Caco-2 (cell line): ENCODE results near the gene PALLD. TPM values are rescaled to one million over a fixed set of nuclear protein-coding genes. Genes with fewer than 3 reads are reported as not detected.

Experiments
- BruUV-seq: library from RNA; stranded (reverse); fragments of 400-500 nt; replicated peaks from 2 replicates; lab custom pipeline; 2021; lab: Mats Ljungman, UMichigan
- CTCF ChIA-PET: fragments of 300-600 bp; sonication (Branson Sonifier 250); formaldehyde crosslinking; loops from one replicate; lab custom pipeline; 2022; ENCODE audit warnings: antibody characterized with exemption; lab: Charles Lee
- POLR2A ChIA-PET: fragments of 300-600 bp; sonication (Branson Sonifier 250); formaldehyde crosslinking; loops from one replicate; lab custom pipeline; 2022; ENCODE audit warnings: antibody characterized with exemption; lab: Charles Lee
- DNase-seq, 2 experiments: peaks; one replicate each; pipeline versions ENCODE4 v3.0.0 to v3.0.0-alpha.2; 2020 to 2022
- H3K27me3 ChIP-seq: replicated peaks from 2 replicates; pipeline ENCODE4 v1.6.0; 2011; ENCODE audit warnings: low read length; ENCODE audit not compliant: control insufficient read depth, insufficient read depth
- H3K36me3 ChIP-seq: 2 replicates; pipeline ENCODE4 v1.5.1; 2011; ENCODE audit warnings: low read length; ENCODE audit not compliant: control insufficient read depth, insufficient read depth
- H3K4me1 ChIP-seq: fragments of 250-450 bp; sonication (Bioruptor Pico); 2 replicates; pipeline ENCODE4 v1.5.1; 2020; ENCODE audit warnings: mild to moderate bottlenecking
- H3K4me3 ChIP-seq: 2 replicates; pipeline ENCODE4 v1.5.1; 2011; ENCODE audit warnings: low read depth, mild to moderate bottlenecking, control low read depth, low read length
- H3K9me3 ChIP-seq: fragments of 250-450 bp; sonication (Bioruptor Pico); 2 replicates; pipeline ENCODE4 v1.5.1; 2020; ENCODE audit warnings: mild to moderate bottlenecking, moderate library complexity
- H3K27ac Mint-ChIP-seq: one replicate; pipeline ENCODE4 v1.8.0; 2022; ENCODE audit warnings: mixed read lengths; ENCODE audit not compliant: unreplicated experiment
- H3K27me3 Mint-ChIP-seq: one replicate; pipeline ENCODE4 v1.8.0; 2022; ENCODE audit warnings: mixed read lengths; ENCODE audit not compliant: insufficient read depth, unreplicated experiment
- H3K36me3 Mint-ChIP-seq: one replicate; pipeline ENCODE4 v1.8.0; 2022; ENCODE audit warnings: mild to moderate bottlenecking, mixed read lengths; ENCODE audit not compliant: insufficient read depth, unreplicated experiment
- H3K4me1 Mint-ChIP-seq: one replicate; pipeline ENCODE4 v1.8.0; 2022; ENCODE audit warnings: low read depth, mixed read lengths; ENCODE audit not compliant: unreplicated experiment
- H3K4me3 Mint-ChIP-seq: one replicate; pipeline ENCODE4 v1.8.0; 2022; ENCODE audit warnings: mild to moderate bottlenecking, moderate library complexity, mixed read lengths; ENCODE audit not compliant: unreplicated experiment
- H3K9me3 Mint-ChIP-seq: one replicate; pipeline ENCODE4 v1.8.0; 2022; ENCODE audit warnings: mixed read lengths; ENCODE audit not compliant: unreplicated experiment
- intact Hi-C: fragments of 100-400 bp; cut with micrococcal nuclease; formaldehyde crosslinking; loops from one replicate; pipeline ENCODE4 v1.10.0; 2022; ENCODE audit not compliant: unreplicated experiment
- total RNA-seq: library from RNA; stranded (reverse); gene quantifications from 2 replicates; pipeline ENCODE4 v1.2.3, GENCODE V29; 2022
- TF ChIP-seq, protein P1 (sequence below), 2 experiments: fragments of 200-600 bp in 1 of 2; IDR thresholded peaks; 1 replicate in 1 of 2; 2 replicates in 1 of 2; pipeline versions ENCODE4 v1.5.1 to v1.8.0; 2011 to 2022; ENCODE audit warnings: antibody characterized with exemption in 1 of 2, control low read depth in 1 of 2, inconsistent platforms in 1 of 2, low read depth in 1 of 2, low read length in 1 of 2, mild to moderate bottlenecking in 1 of 2, moderate library complexity in 1 of 2; ENCODE audit not compliant: insufficient read depth in 1 of 2, severe bottlenecking in 1 of 2, unreplicated experiment in 1 of 2

Gene PALLD
- total RNA-seq, 1 experiment from 2014 or later, result 12.3 TPM

DNA sequence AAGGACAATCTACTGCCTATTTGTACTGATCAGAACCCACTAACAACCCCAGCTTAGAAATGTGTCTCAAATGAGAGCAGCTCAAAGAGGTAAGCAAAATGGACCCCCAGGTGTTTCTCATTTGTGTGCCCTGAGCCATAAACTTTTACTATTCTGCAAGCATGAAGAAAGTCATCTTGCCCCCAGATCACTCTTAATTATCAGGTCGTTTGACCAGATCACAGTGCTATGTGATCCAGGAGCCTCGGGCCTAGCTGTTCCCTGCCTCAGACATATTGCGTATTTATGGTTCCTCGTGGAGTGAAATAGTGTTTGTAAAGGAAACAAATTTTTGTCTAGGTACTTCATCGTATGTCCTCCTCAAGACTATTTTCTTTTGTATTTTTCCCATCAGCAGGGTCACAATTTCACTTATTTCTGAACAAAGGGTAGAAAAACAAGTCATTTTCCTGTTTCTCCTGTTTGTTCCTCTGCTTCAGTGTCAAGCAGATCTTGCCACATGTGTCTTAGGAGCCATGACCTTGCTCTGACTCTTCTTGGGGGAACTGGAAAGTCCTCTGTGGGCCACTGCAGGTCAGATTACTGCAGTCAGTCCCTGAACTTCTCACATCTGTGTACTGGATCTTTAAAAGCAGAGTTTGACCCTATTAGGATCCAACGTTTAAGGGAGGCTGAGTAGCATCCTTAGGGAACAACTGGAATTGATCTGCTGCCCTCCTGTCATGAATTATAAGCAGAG lies 194.9 kb downstream of the PALLD start:
- Mint-ChIP-seq H3K4me3 (no peak overlapping the region), H3K4me1 (peaks cover 9% of the 10 kb centered on the region), H3K27me3 (peaks cover 11% of the 10 kb centered on the region), H3K9me3 (no peaks in the 10 kb centered on the region), H3K36me3 (no peaks in the 10 kb centered on the region), H3K27ac (no peak overlapping the region)
- TF ChIP-seq, protein P1, sequence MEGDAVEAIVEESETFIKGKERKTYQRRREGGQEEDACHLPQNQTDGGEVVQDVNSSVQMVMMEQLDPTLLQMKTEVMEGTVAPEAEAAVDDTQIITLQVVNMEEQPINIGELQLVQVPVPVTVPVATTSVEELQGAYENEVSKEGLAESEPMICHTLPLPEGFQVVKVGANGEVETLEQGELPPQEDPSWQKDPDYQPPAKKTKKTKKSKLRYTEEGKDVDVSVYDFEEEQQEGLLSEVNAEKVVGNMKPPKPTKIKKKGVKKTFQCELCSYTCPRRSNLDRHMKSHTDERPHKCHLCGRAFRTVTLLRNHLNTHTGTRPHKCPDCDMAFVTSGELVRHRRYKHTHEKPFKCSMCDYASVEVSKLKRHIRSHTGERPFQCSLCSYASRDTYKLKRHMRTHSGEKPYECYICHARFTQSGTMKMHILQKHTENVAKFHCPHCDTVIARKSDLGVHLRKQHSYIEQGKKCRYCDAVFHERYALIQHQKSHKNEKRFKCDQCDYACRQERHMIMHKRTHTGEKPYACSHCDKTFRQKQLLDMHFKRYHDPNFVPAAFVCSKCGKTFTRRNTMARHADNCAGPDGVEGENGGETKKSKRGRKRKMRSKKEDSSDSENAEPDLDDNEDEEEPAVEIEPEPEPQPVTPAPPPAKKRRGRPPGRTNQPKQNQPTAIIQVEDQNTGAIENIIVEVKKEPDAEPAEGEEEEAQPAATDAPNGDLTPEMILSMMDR (IDR thresholded peaks at IDR 0.05; ENCODE audit: insufficient read depth in 1 of 2, low read depth in 1 of 2, low read length in 1 of 2, severe bottlenecking in 1 of 2, unreplicated experiment in 1 of 2), result no peak
- intact Hi-C loops, result no loop called here
- Histone ChIP-seq H3K4me3 (no peak overlapping the region), H3K36me3 (no peaks in the 10 kb centered on the region), H3K4me1 (no peaks in the 10 kb centered on the region), H3K9me3 (no peaks in the 10 kb centered on the region), H3K27me3 (no peaks in the 10 kb centered on the region)
- POLR2A ChIA-PET, result no interaction called here
- no peak for DNase-seq
- no TSS peak for BruUV-seq
- CTCF ChIA-PET, result no interaction called here

DNA sequence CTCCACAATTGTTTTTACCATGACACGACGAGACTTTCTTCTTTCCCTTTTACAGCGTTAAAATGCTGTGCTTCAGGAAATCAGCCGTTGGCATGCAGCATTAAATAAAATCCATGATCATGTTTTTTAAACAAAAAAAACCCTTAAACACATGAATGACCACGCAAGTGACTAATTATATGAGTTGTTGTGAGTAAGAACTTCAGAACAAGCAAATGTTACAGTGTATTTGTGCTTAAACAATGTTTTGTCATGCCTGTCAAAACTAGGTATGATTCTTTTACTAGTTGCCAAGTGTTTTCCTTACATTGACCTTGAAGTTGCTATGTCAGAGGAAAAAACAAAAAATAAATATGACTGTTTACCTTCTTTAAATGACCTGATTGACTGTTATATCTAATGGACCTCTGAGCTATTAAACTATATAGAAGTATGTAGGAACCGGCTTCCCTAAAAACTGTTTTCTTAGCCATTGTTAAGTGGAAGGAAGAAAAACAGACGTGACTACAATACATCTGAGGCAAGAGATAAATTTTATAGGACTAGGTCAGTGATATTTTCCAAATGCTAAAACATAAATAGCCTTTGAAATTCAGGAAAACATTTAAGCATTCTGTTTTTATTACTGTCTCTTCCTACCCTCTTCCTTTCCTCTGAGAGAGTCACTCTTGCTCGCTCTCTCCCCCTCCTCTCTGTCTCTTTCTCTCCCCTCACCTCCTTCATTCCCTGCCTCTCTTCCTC lies 197.1 kb downstream of the PALLD start:
- Histone ChIP-seq H3K9me3 (no peaks in the 10 kb centered on the region), H3K36me3 (no peaks in the 10 kb centered on the region), H3K4me1 (0 out of 2 replicates have a peak, but pooled peaks cover under 1% of the 10 kb centered on the region), H3K27me3 (no peaks in the 10 kb centered on the region), H3K4me3 (no peak overlapping the region)
- BruUV-seq, result no TSS peak
- ChIA-PET CTCF (no interaction called here), POLR2A (no interaction called here)
- no peak for DNase-seq
- H3K4me3 Mint-ChIP-seq, result no peak overlapping the region
- H3K9me3 Mint-ChIP-seq, result no peaks in the 10 kb centered on the region
- peaks cover 9% of the 10 kb centered on the region for H3K4me1 Mint-ChIP-seq
- TF ChIP-seq, protein P1 (IDR thresholded peaks at IDR 0.05; ENCODE audit: insufficient read depth in 1 of 2, low read depth in 1 of 2, low read length in 1 of 2, severe bottlenecking in 1 of 2, unreplicated experiment in 1 of 2), result no peak
- H3K27ac Mint-ChIP-seq, result no peak overlapping the region
- no peaks in the 10 kb centered on the region for H3K36me3 Mint-ChIP-seq
- H3K27me3 Mint-ChIP-seq, result peaks cover 11% of the 10 kb centered on the region
- intact Hi-C loops, result no loop called here

DNA sequence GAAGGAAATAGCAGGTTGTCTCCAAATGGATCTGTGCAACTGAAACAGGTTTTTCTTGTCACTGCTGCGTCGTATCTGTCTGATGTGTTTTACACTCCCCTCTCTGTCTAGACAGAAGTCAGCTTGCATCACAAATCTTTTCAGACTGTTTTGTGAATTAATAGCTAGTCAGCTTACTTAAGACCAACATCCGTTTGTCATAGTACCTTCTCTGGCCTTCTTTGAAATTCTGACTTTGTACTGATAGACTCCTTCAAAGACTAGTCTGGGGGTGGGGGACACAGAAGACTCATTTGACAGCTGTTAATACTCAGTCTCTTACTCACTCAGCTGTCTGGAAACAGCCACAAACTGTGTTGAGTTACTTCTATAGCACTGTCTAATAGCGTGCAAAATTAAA lies 197.8 kb downstream of the PALLD start:
- no peaks in the 10 kb centered on the region for H3K9me3 Mint-ChIP-seq
- POLR2A ChIA-PET, result no interaction called here
- no peaks in the 10 kb centered on the region for H3K36me3 Mint-ChIP-seq
- Histone ChIP-seq H3K27me3 (no peaks in the 10 kb centered on the region), H3K36me3 (no peaks in the 10 kb centered on the region), H3K9me3 (no peaks in the 10 kb centered on the region), H3K4me1 (peaks cover 6% of the 10 kb centered on the region; the same call in 1 of the 2 replicates), H3K4me3 (no peak overlapping the region)
- peaks cover 9% of the 10 kb centered on the region for H3K4me1 Mint-ChIP-seq
- H3K27me3 Mint-ChIP-seq, result peaks cover 11% of the 10 kb centered on the region
- TF ChIP-seq, protein P1 (IDR thresholded peaks at IDR 0.05; ENCODE audit: insufficient read depth in 1 of 2, low read depth in 1 of 2, low read length in 1 of 2, severe bottlenecking in 1 of 2, unreplicated experiment in 1 of 2), result no peak
- DNase-seq, result peak in 1 of 2 experiments; percentile 16
- CTCF ChIA-PET, result no interaction called here
- intact Hi-C loops, result no loop called here
- no TSS peak for BruUV-seq
- H3K4me3 Mint-ChIP-seq, result no peak overlapping the region
- no peak overlapping the region for H3K27ac Mint-ChIP-seq
